PC-3 (cell line): Measurements from ENCODE around the gene CES4A. TPM values are rescaled to one million over a fixed set of nuclear protein-coding genes. Genes with fewer than 3 reads are reported as not detected.
"Not testable (repeated sequence)": the region's sequence is repeated elsewhere in the genome, so short reads cannot be mapped to it uniquely, and the experiment has no call there.

Experiments
- ATAC-seq: fragments of 200-7000 bp; cut with Tn5 transposase; 2 replicates; pipeline ENCODE4 v1.9.1; 2020; ENCODE audit warnings: mild to moderate bottlenecking, moderate library complexity
- BruUV-seq: library from RNA; stranded (reverse); fragments of 400-500 nt; replicated peaks from 2 replicates; lab custom pipeline; 2021; lab: Mats Ljungman, UMichigan
- CTCF ChIA-PET: fragments of 300-600 bp; sonication (Branson Sonifier 250); formaldehyde crosslinking; loops from one replicate; lab custom pipeline; 2022; ENCODE audit warnings: antibody characterized with exemption; lab: Charles Lee
- POLR2A ChIA-PET: fragments of 300-600 bp; sonication (Branson Sonifier 250); formaldehyde crosslinking; loops from one replicate; lab custom pipeline; 2022; ENCODE audit warnings: antibody characterized with exemption; ENCODE audit not compliant: unreplicated experiment; lab: Charles Lee
- DNase-seq: peaks from one replicate; pipeline ENCODE4 v3.0.0-alpha.2; 2015
- H2AFZ ChIP-seq: fragments of 300-600 bp; sonication (generic); 2 replicates; pipeline ENCODE4 v1.6.0; 2016; ENCODE audit warnings: antibody characterized with exemption, low read length
- H3F3A ChIP-seq: fragments of 300-600 bp; sonication (generic); one replicate; pipeline ENCODE4 v1.6.0; 2017; ENCODE audit warnings: antibody characterized with exemption, low read length, control low read depth, mild to moderate bottlenecking; ENCODE audit not compliant: unreplicated experiment
- H3K27ac ChIP-seq: fragments of 300-600 bp; sonication (generic); 2 replicates; pipeline ENCODE4 v1.5.1; 2016; ENCODE audit warnings: mild to moderate bottlenecking, low read length
- H3K27me3 ChIP-seq: fragments of 300-600 bp; sonication (generic); 2 replicates; pipeline ENCODE4 v1.6.1; 2016; ENCODE audit warnings: low read length, mixed read lengths
- H3K36me3 ChIP-seq: fragments of 300-600 bp; sonication (generic); 2 replicates; pipeline ENCODE4 v1.6.1; 2016; ENCODE audit warnings: low read depth, mixed run types, low read length, mixed read lengths
- H3K4me1 ChIP-seq: fragments of 300-600 bp; sonication (generic); 2 replicates; pipeline ENCODE4 v1.5.1; 2016; ENCODE audit warnings: low read length; ENCODE audit not compliant: insufficient read depth
- H3K4me2 ChIP-seq: fragments of 300-600 bp; sonication (generic); 2 replicates; pipeline ENCODE4 v1.6.0; 2016; ENCODE audit warnings: low read length
- H3K4me3 ChIP-seq: fragments of 300-600 bp; sonication (generic); 2 replicates; pipeline ENCODE4 v1.5.1; 2016; ENCODE audit warnings: mild to moderate bottlenecking, low read length, mixed read lengths
- H3K79me2 ChIP-seq: fragments of 300-600 bp; sonication (generic); 2 replicates; pipeline ENCODE4 v1.6.1; 2017; ENCODE audit warnings: low read length, mixed read lengths
- H3K9ac ChIP-seq: fragments of 300-600 bp; sonication (generic); 2 replicates; pipeline ENCODE4 v1.6.0; 2016; ENCODE audit warnings: mild to moderate bottlenecking, low read length
- H3K9me2 ChIP-seq: fragments of 300-600 bp; sonication (generic); replicated peaks from 2 replicates; pipeline ENCODE4 v1.6.1; 2016; ENCODE audit warnings: mixed run types, low read length, mixed read lengths
- H3K9me3 ChIP-seq: fragments of 300-600 bp; sonication (generic); 2 replicates; pipeline ENCODE4 v1.6.1; 2016; ENCODE audit warnings: low read length, mixed read lengths
- H4K20me1 ChIP-seq: fragments of 300-600 bp; sonication (generic); 2 replicates; pipeline ENCODE4 v1.6.1; 2016; ENCODE audit warnings: low read length, mixed read lengths
- CTCF ChIP-seq: fragments of 300-600 bp; sonication (generic); conservative IDR thresholded peaks from 2 replicates; pipeline ENCODE4 v1.5.1; 2017; ENCODE audit warnings: antibody characterized with exemption, low read depth, mild to moderate bottlenecking, low read length
- EZH2 ChIP-seq: fragments of 300-600 bp; sonication (generic); IDR thresholded peaks from one replicate; pipeline ENCODE4 v1.6.1; 2017; ENCODE audit warnings: antibody characterized with exemption, mild to moderate bottlenecking, low read length; ENCODE audit not compliant: unreplicated experiment
- EZH2phosphoT487 ChIP-seq: fragments of 300-600 bp; sonication (generic); IDR thresholded peaks from 2 replicates; pipeline ENCODE4 v1.6.1; 2018; ENCODE audit warnings: mild to moderate bottlenecking, antibody characterized with exemption, low read length, borderline replicate concordance
- intact Hi-C: fragments of 100-400 bp; cut with micrococcal nuclease; formaldehyde crosslinking; loops from 2 replicates; pipeline ENCODE4 v1.9.0; 2023
- total RNA-seq: library from RNA; depleted of rRNA; stranded (reverse); fragments of >200 nt; gene quantifications from 2 replicates; pipeline ENCODE4 v1.2.3, GENCODE V29; 2014

CES4A gene
- total RNA-seq, 1 experiment from 2014 or later = 2.6 TPM

DNA sequence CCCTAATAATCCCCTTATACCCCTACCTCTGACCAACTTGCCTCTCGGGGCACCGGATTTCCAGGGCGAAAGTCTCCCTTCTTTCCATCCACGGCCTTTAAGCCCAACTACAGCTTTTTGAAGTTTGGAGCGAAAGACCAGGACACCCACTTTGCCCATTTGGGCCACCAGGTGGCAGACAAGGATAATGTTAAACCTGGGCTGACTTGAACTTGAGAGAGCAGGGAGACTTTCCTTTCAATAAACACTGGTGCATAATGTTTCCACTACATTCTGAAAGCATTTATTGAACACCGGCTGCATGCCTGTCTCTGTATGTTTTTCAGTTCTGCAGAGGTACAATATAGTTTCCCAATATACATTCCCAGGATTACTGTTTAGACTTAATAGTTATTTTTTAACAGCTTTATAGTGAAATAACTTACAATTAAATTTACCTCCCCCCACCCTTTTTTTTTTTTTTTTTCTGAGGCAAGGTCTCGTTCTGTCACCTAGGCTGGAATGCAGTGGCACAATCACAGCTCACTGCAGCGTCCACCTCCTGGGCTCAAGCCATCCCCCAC is 34.2 kb upstream of the CES4A start:
- no peak overlapping the region for H3K4me2 ChIP-seq
- no peaks in the 10 kb centered on the region for H3K27me3 ChIP-seq
- TF ChIP-seq EZH2 (no peak), CTCF (peak; percentile 80), EZH2phosphoT487 (no peak)
- H3K36me3 ChIP-seq = no peaks in the 10 kb centered on the region
- H3K4me3 ChIP-seq = no peak overlapping the region
- intact Hi-C loops = loop anchor here (1.0 to 5.0 kb wide), 2 partner anchors 203 to 231 kb away; partner anchors contain the start of genes FBXL8 and TRADD
- DNase-seq (peak; percentile 81), ATAC-seq (peak; percentile 82)
- BruUV-seq = no TSS peak
- peak overlapping the region; percentile 62 for H2AFZ ChIP-seq
- H3K79me2 ChIP-seq = no peaks in the 10 kb centered on the region
- H3K9me2 ChIP-seq = no peaks in the 10 kb centered on the region
- H3K9me3 ChIP-seq = no peaks in the 10 kb centered on the region
- H3K4me1 ChIP-seq = no peaks in the 10 kb centered on the region
- H3K9ac ChIP-seq = no peak overlapping the region
- H3K27ac ChIP-seq = no peak overlapping the region
- no peaks in the 10 kb centered on the region for H4K20me1 ChIP-seq
- H3F3A ChIP-seq = no peaks in the 10 kb centered on the region
- POLR2A ChIA-PET = no interaction called here
- CTCF ChIA-PET = interaction anchor here (0.5 to 0.6 kb wide), 5 partner anchors 9 to 466 kb away, joined by 3 to 12 read pairs (median 6); no protein-coding TSS in a partner anchor

- H3K9ac ChIP-seq, H3K9me2 ChIP-seq, H3K4me3 ChIP-seq, intact Hi-C loops, CTCF ChIA-PET, H3K36me3 ChIP-seq, H3K27ac ChIP-seq, H4K20me1 ChIP-seq, BruUV-seq, POLR2A ChIA-PET, H3K4me1 ChIP-seq, ATAC-seq, DNase-seq, H3K27me3 ChIP-seq, H3K9me3 ChIP-seq, H3F3A ChIP-seq, H3K79me2 ChIP-seq, H2AFZ ChIP-seq, H3K4me2 ChIP-seq: not testable (repeated sequence)
Measured at GRCh38 chr16:66955363-66956153, 32.8 kb upstream of the CES4A start.

DNA sequence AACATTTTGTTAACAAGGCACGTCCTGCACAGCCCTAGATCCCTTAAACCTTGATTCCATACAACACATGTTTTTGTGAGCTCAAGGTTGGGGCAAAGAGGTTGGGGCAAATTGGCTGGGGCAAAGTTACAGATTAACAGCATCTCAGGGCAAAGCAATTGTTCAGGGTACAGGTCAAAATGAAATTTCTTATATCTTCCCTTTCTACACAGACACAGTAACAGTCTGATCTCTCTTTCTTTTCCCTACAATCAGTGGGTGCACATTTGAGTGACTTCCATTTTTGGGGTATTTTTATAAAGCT is 32.3 kb upstream of the CES4A start:
- intact Hi-C loops, H3K9me3 ChIP-seq, H3F3A ChIP-seq, ATAC-seq, H4K20me1 ChIP-seq, H3K27ac ChIP-seq, H3K27me3 ChIP-seq, BruUV-seq, DNase-seq, H3K4me3 ChIP-seq, H3K9me2 ChIP-seq, CTCF ChIA-PET, H2AFZ ChIP-seq, H3K4me1 ChIP-seq, H3K79me2 ChIP-seq, POLR2A ChIA-PET, H3K4me2 ChIP-seq, H3K36me3 ChIP-seq, H3K9ac ChIP-seq: not testable (repeated sequence)
